Ishikawa (cell line): Measurements from ENCODE around the gene ANKRD34C.

Source experiments
- CEBPB ChIP-seq: IDR thresholded peaks from 2 replicates; pipeline ENCODE4 v1.6.1; 2012
- CREB1 ChIP-seq: IDR thresholded peaks from 2 replicates; pipeline ENCODE4 v1.6.1; 2012; ENCODE audit warnings: low read depth
- EGR1 ChIP-seq: IDR thresholded peaks from 2 replicates; pipeline ENCODE4 v1.6.1; 2012
- EP300 ChIP-seq: IDR thresholded peaks from 2 replicates; pipeline ENCODE4 v1.6.1; 2012; ENCODE audit warnings: borderline replicate concordance
- FOXM1 ChIP-seq: IDR thresholded peaks from 2 replicates; pipeline ENCODE4 v1.6.1; 2012; ENCODE audit warnings: low read depth, borderline replicate concordance
- NFIC ChIP-seq: IDR thresholded peaks from 2 replicates; pipeline ENCODE4 v1.6.1; 2012
- RAD21 ChIP-seq: IDR thresholded peaks from 2 replicates; pipeline ENCODE4 v1.6.1; 2012; ENCODE audit warnings: low read depth
- REST ChIP-seq: IDR thresholded peaks from 2 replicates; pipeline ENCODE4 v1.6.1; 2012; ENCODE audit warnings: low read depth, mild to moderate bottlenecking
- TAF1 ChIP-seq: IDR thresholded peaks from 2 replicates; pipeline ENCODE4 v1.6.1; 2012; ENCODE audit warnings: low read depth, mild to moderate bottlenecking
- TCF12 ChIP-seq: IDR thresholded peaks from 2 replicates; pipeline ENCODE4 v1.6.1; 2012; ENCODE audit warnings: low read depth
- TEAD4 ChIP-seq: IDR thresholded peaks from 2 replicates; pipeline ENCODE4 v1.6.1; 2012
- USF1 ChIP-seq: IDR thresholded peaks from 2 replicates; pipeline ENCODE4 v1.6.1; 2012
- YY1 ChIP-seq: IDR thresholded peaks from 2 replicates; pipeline ENCODE4 v1.6.1; 2012; ENCODE audit warnings: low read depth
- ZBTB7A ChIP-seq: IDR thresholded peaks from 2 replicates; pipeline ENCODE4 v1.6.1; 2012; ENCODE audit warnings: low read depth
- TF ChIP-seq, protein P1 (sequence below): IDR thresholded peaks from 2 replicates; pipeline ENCODE4 v1.6.1; 2012

The ANKRD34C gene

GRCh38 chr15:79308874-79309273 lies 26.4 kb downstream of the ANKRD34C start:
- TF ChIP-seq ZBTB7A (no peak), CEBPB (no peak), YY1 (no peak), REST (no peak), USF1 (no peak), EGR1 (no peak), RAD21 (no peak), CREB1 (no peak), FOXM1 (no peak), NFIC (no peak), EP300 (no peak), TCF12 (no peak), TEAD4 (no peak), TAF1 (no peak)
- TF ChIP-seq, protein P1, sequence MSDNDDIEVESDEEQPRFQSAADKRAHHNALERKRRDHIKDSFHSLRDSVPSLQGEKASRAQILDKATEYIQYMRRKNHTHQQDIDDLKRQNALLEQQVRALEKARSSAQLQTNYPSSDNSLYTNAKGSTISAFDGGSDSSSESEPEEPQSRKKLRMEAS = no peak

DNA sequence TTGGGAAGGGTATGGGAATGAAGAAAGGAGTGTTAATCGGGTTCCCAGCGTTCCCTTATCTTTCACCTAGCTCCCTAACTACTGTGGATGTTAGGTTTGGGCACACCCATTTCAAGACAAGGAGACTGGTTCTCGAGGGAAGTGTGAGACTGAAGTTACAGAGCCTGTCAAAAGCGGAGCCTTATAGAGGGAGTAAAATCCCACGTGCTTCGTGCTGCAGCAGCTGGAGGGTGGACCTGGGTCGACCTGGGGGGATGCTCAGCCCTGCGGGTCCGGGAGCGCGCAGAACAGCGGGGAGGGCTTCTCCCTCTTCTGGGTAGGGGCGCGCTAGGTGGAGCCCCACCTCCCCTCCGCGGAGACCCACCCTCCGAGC lies 28.1 kb downstream of the ANKRD34C start:
- no peak for TF ChIP-seq YY1
- TF ChIP-seq NFIC = no peak
- 0 out of 2 replicates have a peak, but pooled peaks have one; percentile 34 for TF ChIP-seq ZBTB7A
- TF ChIP-seq, protein P1 = peak; percentile 94
- TF ChIP-seq TAF1 = no peak
- no peak for TF ChIP-seq TCF12
- no peak for TF ChIP-seq RAD21
- no peak for TF ChIP-seq REST
- TF ChIP-seq EGR1 = no peak
- no peak for TF ChIP-seq CEBPB
- no peak for TF ChIP-seq CREB1
- TF ChIP-seq USF1 = peak; percentile 49; the same call in 1 of the 2 replicates
- no peak for TF ChIP-seq EP300
- no peak for TF ChIP-seq FOXM1
- TF ChIP-seq TEAD4 = no peak

DNA sequence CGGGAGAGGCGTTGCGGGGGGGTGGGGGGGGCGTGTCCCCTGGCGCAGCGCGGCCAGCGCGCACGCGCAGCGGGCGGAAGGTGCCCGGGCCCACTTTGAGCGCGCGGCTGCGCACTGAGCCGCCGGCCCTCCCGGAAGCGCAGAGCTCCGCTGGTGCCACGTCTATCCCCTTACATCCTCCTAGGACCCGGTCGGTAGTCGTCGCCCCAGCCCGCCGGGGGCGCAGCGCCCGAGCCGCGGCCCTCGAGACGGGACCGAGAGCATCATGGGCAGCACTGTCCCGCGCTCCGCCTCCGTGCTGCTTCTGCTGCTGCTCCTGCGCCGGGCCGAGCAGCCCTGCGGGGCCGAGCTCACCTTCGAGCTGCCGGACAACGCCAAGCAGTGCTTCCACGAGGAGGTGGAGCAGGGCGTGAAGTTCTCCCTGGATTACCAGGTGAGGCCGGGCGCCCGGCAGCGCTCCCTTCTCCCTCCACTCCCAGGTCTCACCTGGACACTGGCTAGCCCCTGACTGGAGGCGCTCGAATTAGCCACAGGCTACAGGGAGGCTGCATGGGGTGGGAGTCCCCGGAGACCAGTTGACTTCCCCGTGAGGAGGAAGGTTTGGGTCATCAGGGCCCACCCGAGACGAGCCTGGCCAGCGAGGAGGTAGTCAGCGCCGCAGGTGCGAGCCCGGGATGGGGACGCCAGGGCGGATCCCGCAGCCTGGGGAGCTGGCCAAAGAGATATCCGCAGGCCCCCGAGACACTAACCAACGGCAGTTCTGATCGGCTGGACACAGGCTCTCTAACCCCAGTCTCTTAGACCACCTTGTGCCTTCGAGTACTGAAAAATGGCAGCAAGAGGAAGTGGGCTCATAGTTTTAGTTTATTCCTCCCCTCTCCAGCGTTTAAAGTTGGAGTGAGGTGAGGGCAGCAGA lies 28.7 kb downstream of the ANKRD34C start, which contains the start of gene TMED3:
TSS of gene TMED3 (plus strand) at position 128 of the 916 bp plus-strand sequence. CDS start at position 266, 138 bp downstream.
- TF ChIP-seq FOXM1 (no peak), RAD21 (no peak), TCF12 (peak; percentile 16; the same call in 1 of the 2 replicates), USF1 (no peak), CREB1 (no peak), YY1 (no peak), EGR1 (no peak), REST (no peak), ZBTB7A (no peak), NFIC (no peak), EP300 (no peak), TAF1 (peak; percentile 74)
- TF ChIP-seq, protein P1 = peak; percentile 76
